HG02852 (cell line): ENCODE data around the gene MRGPRX4.

ENCODE experiments used
- ATAC-seq: cut with Tn5 transposase; IDR thresholded peaks from one replicate; pipeline ENCODE4 v1.9.1; 2021; ENCODE audit warnings: mild to moderate bottlenecking, moderate library complexity; ENCODE audit not compliant: unreplicated experiment

The MRGPRX4 gene

GRCh38 chr11:18204771-18205170 is 32.1 kb downstream of the MRGPRX4 start:
- ATAC-seq, result no peak

DNA sequence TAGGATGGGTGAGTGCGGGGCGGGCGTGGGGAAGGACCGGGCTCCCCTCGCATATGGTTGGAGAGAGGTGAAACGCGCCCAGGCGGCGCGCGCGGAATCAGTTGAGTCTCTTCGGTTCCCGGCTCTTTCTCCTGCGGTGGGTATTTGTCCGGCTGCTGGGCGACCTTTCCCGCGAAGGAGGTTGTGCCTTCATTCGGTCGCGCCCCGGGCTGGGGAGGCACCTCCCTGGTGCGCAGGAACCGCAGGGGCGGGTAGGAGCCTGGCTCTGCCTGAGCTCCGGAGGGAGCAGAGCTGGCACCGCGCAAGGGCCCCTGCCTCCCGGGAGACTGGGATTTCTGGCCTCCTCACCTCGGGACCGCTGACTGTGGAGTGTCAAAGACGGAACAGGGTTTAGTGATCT is 36.4 kb downstream of the MRGPRX4 start:
- ATAC-seq, result no peak

DNA sequence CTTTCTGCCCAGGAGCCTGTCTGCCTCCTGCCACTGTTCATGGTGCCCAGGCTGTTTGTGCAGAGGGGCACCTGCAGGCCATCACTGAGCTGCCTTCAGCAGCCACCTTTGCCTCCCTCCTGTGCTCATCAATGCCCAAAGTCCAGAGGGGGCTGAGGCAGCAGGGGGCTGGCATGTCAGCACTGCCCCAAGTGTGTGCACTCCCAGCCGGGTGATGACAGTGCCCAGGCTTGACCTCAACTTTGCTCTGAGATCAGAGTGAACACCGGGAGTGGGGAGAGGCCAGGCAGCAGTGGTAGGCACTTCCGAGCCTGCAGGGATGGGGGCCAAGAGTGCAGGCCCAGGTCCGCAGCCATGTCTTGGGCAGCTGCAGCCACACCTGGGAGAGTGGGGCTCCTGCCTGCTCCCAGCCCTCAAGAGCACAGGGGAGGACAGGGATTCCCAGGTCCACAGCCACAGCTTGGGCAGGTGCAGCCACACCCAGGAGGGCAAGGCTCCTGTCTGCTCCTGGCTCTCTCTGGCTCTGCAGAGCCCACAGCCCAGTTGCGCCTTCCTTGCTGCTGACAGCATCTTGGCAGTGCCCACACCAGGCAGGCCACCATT is 48.7 kb downstream of the MRGPRX4 start:
- no peak for ATAC-seq

GRCh38 chr11:18222814-18223421 is 50.3 kb downstream of the MRGPRX4 start:
- ATAC-seq, result no peak
